Thyroid gland (tissue), 4 donors: ENCODE data around the gene SULF2.

Experiments
- POLR2A ChIP-seq, 2 donors: fragments of 450-650 bp; IDR thresholded peaks; one replicate each; pipeline ENCODE4 v1.6.1; 2017; ENCODE audit warnings: antibody characterized with exemption in 2 of 2, mild to moderate bottlenecking in 2 of 2, moderate library complexity in 1 of 2
- TF ChIP-seq, protein P1 (sequence below), 6 experiments: fragments of 200-600 bp in 3 of 6; fragments of 450-650 bp in 3 of 6; sonication (generic) in 3 of 6; IDR thresholded peaks; one replicate each; pipeline ENCODE4 v1.5.1; 2016 to 2019; ENCODE audit warnings: antibody characterized with exemption in 6 of 6, mild to moderate bottlenecking in 2 of 6, inconsistent platforms in 1 of 6, moderate library complexity in 1 of 6

DNA sequence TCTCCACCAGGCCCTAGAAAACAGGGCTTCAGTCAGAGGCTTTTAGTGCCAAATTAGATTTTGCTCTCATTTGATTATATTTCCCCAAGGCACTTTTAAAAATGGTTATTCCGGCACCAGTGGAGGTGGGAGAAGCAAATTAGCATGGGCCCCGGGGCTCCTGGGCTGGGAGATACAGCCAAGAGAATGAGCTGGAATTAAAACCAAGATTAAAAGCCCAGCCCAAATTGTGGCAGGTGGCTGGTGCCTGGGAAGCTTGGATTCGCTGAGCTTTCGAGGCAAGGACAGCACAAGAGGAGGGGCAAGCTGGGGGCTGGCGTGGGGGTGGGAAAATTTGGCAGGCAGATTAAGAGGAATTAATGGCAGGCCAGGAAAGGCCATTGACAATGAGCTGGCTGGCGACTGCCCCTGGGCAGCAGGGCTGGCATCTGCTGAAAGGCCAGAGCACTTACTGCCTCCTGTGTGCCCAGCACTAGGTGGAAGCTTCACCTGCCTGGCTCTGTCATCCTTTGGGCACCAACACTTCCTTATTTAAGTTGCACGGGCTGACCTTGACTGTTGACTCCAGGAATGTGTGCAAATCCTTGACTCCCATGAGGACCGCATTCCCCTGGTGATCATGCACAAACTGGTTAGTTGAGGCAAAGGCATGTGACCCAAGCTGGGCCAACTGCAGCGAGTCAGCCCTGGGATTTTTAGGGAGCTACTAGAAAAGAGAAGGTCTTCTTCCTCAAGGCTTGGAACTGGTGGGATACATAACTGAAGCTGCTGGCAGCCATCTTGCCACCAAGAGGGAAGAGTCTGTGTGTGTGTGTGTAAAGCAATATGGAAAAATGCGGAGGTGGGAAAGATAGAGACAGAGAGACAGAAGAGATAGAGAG is 76.1 kb downstream of the SULF2 start:
- TF ChIP-seq POLR2A (IDR thresholded peaks at IDR 0.05) = no peak
- TF ChIP-seq, protein P1, sequence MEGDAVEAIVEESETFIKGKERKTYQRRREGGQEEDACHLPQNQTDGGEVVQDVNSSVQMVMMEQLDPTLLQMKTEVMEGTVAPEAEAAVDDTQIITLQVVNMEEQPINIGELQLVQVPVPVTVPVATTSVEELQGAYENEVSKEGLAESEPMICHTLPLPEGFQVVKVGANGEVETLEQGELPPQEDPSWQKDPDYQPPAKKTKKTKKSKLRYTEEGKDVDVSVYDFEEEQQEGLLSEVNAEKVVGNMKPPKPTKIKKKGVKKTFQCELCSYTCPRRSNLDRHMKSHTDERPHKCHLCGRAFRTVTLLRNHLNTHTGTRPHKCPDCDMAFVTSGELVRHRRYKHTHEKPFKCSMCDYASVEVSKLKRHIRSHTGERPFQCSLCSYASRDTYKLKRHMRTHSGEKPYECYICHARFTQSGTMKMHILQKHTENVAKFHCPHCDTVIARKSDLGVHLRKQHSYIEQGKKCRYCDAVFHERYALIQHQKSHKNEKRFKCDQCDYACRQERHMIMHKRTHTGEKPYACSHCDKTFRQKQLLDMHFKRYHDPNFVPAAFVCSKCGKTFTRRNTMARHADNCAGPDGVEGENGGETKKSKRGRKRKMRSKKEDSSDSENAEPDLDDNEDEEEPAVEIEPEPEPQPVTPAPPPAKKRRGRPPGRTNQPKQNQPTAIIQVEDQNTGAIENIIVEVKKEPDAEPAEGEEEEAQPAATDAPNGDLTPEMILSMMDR (IDR thresholded peaks at IDR 0.05) = no peak
